K562 (cell line): ENCODE data around the gene LAG3. TPM values are rescaled to one million over a fixed set of nuclear protein-coding genes. Genes with fewer than 3 reads are reported as not detected.

Source experiments
- ARNT ChIP-seq, 2 experiments: fragments of 450-650 bp; IDR thresholded peaks; 2 replicates each; pipeline ENCODE4 v1.6.1; 2016; ENCODE audit warnings: mild to moderate bottlenecking in 1 of 2
- CC2D1A ChIP-seq: fragments of 450-650 bp; IDR thresholded peaks from 2 replicates; pipeline ENCODE4 v1.6.1; 2017; ENCODE audit warnings: mild to moderate bottlenecking
- CCNT2 ChIP-seq: IDR thresholded peaks from 2 replicates; pipeline ENCODE4 v1.6.1; 2011; ENCODE audit warnings: borderline replicate concordance, low read depth, mild to moderate bottlenecking, moderate library complexity, mixed read lengths, low read length; ENCODE audit not compliant: insufficient read length; ENCODE audit errors: extremely low read depth
- MAZ ChIP-seq, 2 experiments: fragments of 450-650 bp in 1 of 2; sonication (generic) in 1 of 2; formaldehyde crosslinking; IDR thresholded peaks in 1 of 2; conservative IDR thresholded peaks in 1 of 2; 2 replicates each; pipeline versions ENCODE4 v1.4.0 to v1.5.0; 2020; ENCODE audit warnings: mild to moderate bottlenecking in 1 of 2, missing genetic modification reagents in 1 of 2
- MCM5 ChIP-seq: fragments of 450-650 bp; IDR thresholded peaks from 2 replicates; pipeline ENCODE4 v1.6.1; 2016; ENCODE audit warnings: low read depth
- MEIS2 ChIP-seq: fragments of 450-650 bp; IDR thresholded peaks from 2 replicates; pipeline ENCODE4 v1.6.1; 2014; ENCODE audit warnings: mild to moderate bottlenecking; ENCODE audit not compliant: partially characterized antibody
- NBN ChIP-seq: fragments of 450-650 bp; IDR thresholded peaks from 2 replicates; pipeline ENCODE4 v1.6.1; 2016; ENCODE audit warnings: low read depth, mild to moderate bottlenecking
- NEUROD1 ChIP-seq: fragments of 150-350 bp; IDR thresholded peaks from 2 replicates; pipeline ENCODE4 v1.6.1; 2014; ENCODE audit warnings: borderline replicate concordance, low read length, low read depth; ENCODE audit not compliant: partially characterized antibody
- POLR2AphosphoS5 ChIP-seq: IDR thresholded peaks from 2 replicates; pipeline ENCODE4 v1.6.1; 2011; ENCODE audit warnings: mild to moderate bottlenecking, low read depth, low read length, moderate library complexity; ENCODE audit not compliant: control insufficient read depth, insufficient read depth
- PPARD ChIP-seq: fragments of 250-450 bp; sonication (Bioruptor Pico); IDR thresholded peaks from 2 replicates; pipeline ENCODE4 v1.8.0; 2022; ENCODE audit warnings: inconsistent platforms, mild to moderate bottlenecking, moderate library complexity
- RB1 ChIP-seq: fragments of 450-650 bp; IDR thresholded peaks from 2 replicates; pipeline ENCODE4 v1.6.1; 2017; ENCODE audit warnings: low read depth, mild to moderate bottlenecking
- SREBF2 ChIP-seq: sonication (generic); formaldehyde crosslinking; IDR thresholded peaks from 2 replicates; pipeline ENCODE4 v1.4.0; 2020; ENCODE audit warnings: mild to moderate bottlenecking, missing genetic modification reagents
- SUPT5H ChIP-seq: fragments of 450-650 bp; IDR thresholded peaks from 2 replicates; pipeline ENCODE4 v1.6.1; 2016
- TRIM28 ChIP-seq: fragments of 450-650 bp; IDR thresholded peaks from 2 replicates; pipeline ENCODE4 v1.6.1; 2017
- ZFP36 ChIP-seq: fragments of 150-350 bp; IDR thresholded peaks from 2 replicates; pipeline ENCODE4 v1.6.1; 2018; ENCODE audit warnings: low read length, low read depth; ENCODE audit not compliant: partially characterized antibody
- ZNF197 ChIP-seq: fragments of 200-800 bp; sonication (Bioruptor generic); IDR thresholded peaks from 2 replicates; pipeline ENCODE4 v1.6.1; 2016; ENCODE audit warnings: low read depth, missing genetic modification characterization, missing compliant biosample characterization
- ZNF507 ChIP-seq: conservative IDR thresholded peaks from 2 replicates; pipeline ENCODE4 v1.6.1; 2017; ENCODE audit warnings: missing genetic modification characterization, missing compliant biosample characterization
- ZZZ3 ChIP-seq: fragments of 450-650 bp; IDR thresholded peaks from 2 replicates; pipeline ENCODE4 v1.6.1; 2016; ENCODE audit warnings: antibody characterized with exemption, mild to moderate bottlenecking, moderate library complexity
- polyA plus RNA-seq, 8 experiments: library from polyadenylated mRNA; depleted of rRNA in 4 of 8; stranded (reverse) in 5 of 8; unstranded in 3 of 8; fragments of >200 nt; fragmentation: Nextera tagmentation in 2 of 8; fragmentation: Illumina TruSeq in 1 of 8; extraction: Ambion mirVana in 2 of 8; extraction: Trizol in 1 of 8; gene quantifications; 2 replicates each; pipeline versions ENCODE4 v1.2.1 to v1.2.3, GENCODE V29; 2011 to 2014; ENCODE audit warnings: inconsistent platforms in 1 of 8, missing spikeins in 1 of 8
- total RNA-seq, 7 experiments: library from RNA; depleted of rRNA in 6 of 7; stranded (reverse); fragments of >200 nt in 6 of 7; fragmentation: Illumina TruSeq in 2 of 7; extraction: Trizol in 2 of 7; gene quantifications; 2 replicates each; pipeline versions ENCODE4 v1.2.1 to v1.2.3, GENCODE V29; 2011 to 2021; ENCODE audit warnings: low replicate concordance in 1 of 7
- TF ChIP-seq, protein P1 (sequence below): fragments of 250-450 bp; sonication (Bioruptor Pico); IDR thresholded peaks from 2 replicates; pipeline ENCODE4 v1.9.0; 2021; ENCODE audit warnings: mild to moderate bottlenecking, inconsistent platforms
- TF ChIP-seq, protein P2 (sequence below), 2 experiments: fragments of 450-650 bp; formaldehyde crosslinking in 1 of 2; IDR thresholded peaks; 2 replicates each; pipeline versions ENCODE4 v1.4.0 to v1.6.1; 2014 to 2020; ENCODE audit warnings: mild to moderate bottlenecking in 2 of 2, borderline replicate concordance in 1 of 2, low read depth in 1 of 2

LAG3 gene
- total and polyA plus RNA-seq, 9 of the 15 experiments (the other 6 are each of a cell fraction or from before 2014, with no cell fraction given) = 0.07 to 0.66 (median 0.09) TPM; not detected in 1

DNA sequence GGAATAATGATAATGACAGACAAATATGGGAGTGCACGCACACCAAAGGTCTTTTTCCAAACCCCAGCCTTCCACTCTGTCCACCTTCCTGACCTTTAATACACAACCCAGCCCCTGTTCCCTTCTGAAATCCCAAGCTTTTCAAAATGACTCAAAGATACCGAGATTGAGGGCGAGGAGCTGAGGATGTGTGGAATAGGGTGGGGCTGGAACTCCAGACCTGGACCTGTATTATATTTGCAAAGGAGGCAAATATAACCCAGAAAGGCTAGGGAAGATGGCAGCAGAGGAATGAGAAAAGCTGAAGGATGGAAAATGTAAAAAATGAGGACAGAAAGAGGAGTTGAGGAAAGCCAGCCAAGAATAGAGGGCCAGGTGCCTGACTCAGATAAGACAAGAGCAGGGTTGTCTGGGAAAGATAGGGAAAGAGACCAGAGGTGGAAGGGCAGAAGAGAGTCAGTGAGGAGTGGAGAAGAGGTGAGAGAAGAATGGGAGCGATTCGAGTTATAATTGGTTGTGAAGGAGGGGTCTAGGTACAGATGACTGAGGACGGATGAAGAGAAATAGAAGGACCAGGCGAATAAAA, 7.2 kb upstream of the LAG3 start (continued):
- TF ChIP-seq, protein P1, sequence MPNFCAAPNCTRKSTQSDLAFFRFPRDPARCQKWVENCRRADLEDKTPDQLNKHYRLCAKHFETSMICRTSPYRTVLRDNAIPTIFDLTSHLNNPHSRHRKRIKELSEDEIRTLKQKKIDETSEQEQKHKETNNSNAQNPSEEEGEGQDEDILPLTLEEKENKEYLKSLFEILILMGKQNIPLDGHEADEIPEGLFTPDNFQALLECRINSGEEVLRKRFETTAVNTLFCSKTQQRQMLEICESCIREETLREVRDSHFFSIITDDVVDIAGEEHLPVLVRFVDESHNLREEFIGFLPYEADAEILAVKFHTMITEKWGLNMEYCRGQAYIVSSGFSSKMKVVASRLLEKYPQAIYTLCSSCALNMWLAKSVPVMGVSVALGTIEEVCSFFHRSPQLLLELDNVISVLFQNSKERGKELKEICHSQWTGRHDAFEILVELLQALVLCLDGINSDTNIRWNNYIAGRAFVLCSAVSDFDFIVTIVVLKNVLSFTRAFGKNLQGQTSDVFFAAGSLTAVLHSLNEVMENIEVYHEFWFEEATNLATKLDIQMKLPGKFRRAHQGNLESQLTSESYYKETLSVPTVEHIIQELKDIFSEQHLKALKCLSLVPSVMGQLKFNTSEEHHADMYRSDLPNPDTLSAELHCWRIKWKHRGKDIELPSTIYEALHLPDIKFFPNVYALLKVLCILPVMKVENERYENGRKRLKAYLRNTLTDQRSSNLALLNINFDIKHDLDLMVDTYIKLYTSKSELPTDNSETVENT (CRISPR knock-in tag) = no peak
- peak; percentile 97 for TF ChIP-seq CC2D1A
- TF ChIP-seq TRIM28 = no peak
- peak; percentile 80 for TF ChIP-seq POLR2AphosphoS5
- TF ChIP-seq PPARD (CRISPR knock-in tag) = no peak
- TF ChIP-seq NEUROD1 = peak; percentile 50
- TF ChIP-seq, protein P2, sequence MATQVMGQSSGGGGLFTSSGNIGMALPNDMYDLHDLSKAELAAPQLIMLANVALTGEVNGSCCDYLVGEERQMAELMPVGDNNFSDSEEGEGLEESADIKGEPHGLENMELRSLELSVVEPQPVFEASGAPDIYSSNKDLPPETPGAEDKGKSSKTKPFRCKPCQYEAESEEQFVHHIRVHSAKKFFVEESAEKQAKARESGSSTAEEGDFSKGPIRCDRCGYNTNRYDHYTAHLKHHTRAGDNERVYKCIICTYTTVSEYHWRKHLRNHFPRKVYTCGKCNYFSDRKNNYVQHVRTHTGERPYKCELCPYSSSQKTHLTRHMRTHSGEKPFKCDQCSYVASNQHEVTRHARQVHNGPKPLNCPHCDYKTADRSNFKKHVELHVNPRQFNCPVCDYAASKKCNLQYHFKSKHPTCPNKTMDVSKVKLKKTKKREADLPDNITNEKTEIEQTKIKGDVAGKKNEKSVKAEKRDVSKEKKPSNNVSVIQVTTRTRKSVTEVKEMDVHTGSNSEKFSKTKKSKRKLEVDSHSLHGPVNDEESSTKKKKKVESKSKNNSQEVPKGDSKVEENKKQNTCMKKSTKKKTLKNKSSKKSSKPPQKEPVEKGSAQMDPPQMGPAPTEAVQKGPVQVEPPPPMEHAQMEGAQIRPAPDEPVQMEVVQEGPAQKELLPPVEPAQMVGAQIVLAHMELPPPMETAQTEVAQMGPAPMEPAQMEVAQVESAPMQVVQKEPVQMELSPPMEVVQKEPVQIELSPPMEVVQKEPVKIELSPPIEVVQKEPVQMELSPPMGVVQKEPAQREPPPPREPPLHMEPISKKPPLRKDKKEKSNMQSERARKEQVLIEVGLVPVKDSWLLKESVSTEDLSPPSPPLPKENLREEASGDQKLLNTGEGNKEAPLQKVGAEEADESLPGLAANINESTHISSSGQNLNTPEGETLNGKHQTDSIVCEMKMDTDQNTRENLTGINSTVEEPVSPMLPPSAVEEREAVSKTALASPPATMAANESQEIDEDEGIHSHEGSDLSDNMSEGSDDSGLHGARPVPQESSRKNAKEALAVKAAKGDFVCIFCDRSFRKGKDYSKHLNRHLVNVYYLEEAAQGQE (IDR thresholded peaks at IDR 0.05; ENCODE audit: borderline replicate concordance) = no peak; the same call in 1 of the 2 replicates
- TF ChIP-seq, protein P2 (CRISPR knock-in tag; IDR thresholded peaks at IDR 0.05; ENCODE audit: low read depth) = no peak
- TF ChIP-seq ZZZ3 = no peak
- no peak for TF ChIP-seq CCNT2
- no peak for TF ChIP-seq ZNF197 (CRISPR knock-in tag)
- TF ChIP-seq ZFP36 = no peak
- TF ChIP-seq MCM5 = no peak
- no peak for TF ChIP-seq ZNF507 (tag)
- TF ChIP-seq ARNT (IDR thresholded peaks at IDR 0.05) = peak; percentile 87 to 92; a peak in 3 of 4 replicates
- TF ChIP-seq NBN = peak; percentile 82
- no peak for TF ChIP-seq SUPT5H
- peak in 1 of 2 experiments; percentile 54; a peak in 1 of 4 replicates for TF ChIP-seq MAZ (CRISPR knock-in tag; conservative IDR thresholded peaks at IDR 0.05 in 1 of 2, IDR thresholded peaks at IDR 0.05 in 1 of 2)
- TF ChIP-seq RB1 = no peak
- TF ChIP-seq SREBF2 (CRISPR knock-in tag) = no peak
- no peak for TF ChIP-seq MEIS2
